GM12878 (cell line): Measurements from ENCODE around the gene CHN2.

ENCODE experiments used
- BHLHE40 ChIP-seq, 2 experiments: fragments of 450-650 bp in 1 of 2; IDR thresholded peaks; 2 replicates each; pipeline ENCODE4 v1.6.1; 2011 to 2017; ENCODE audit warnings: low read depth in 2 of 2, borderline replicate concordance in 1 of 2, improper control_type of control experiment in 1 of 2, low read length in 1 of 2, mild to moderate bottlenecking in 1 of 2
- POLR2AphosphoS5 ChIP-seq: IDR thresholded peaks from 2 replicates; pipeline ENCODE4 v1.6.1; 2011; ENCODE audit warnings: mild to moderate bottlenecking, low read length, inconsistent platforms

GRCh38 chr7:29202651-29203069, 8.1 kb downstream of the CHN2 start:
- TF ChIP-seq POLR2AphosphoS5: no peak
- no peak for TF ChIP-seq BHLHE40 (IDR thresholded peaks at IDR 0.05; ENCODE audit: borderline replicate concordance in 1 of 2, low read depth in 2 of 2, low read length in 1 of 2)
